HEK293 (cell line): ENCODE results near the gene SWT1.

Experiments used
- CTCF ChIA-PET: fragments of 350-600 bp; formaldehyde crosslinking; extraction: SDS; loops from one replicate; lab custom pipeline; 2021; ENCODE audit warnings: antibody characterized with exemption; lab: Yijun Ruan, JAX
- POLR2A ChIA-PET: fragments of 300-600 bp; formaldehyde crosslinking; extraction: SDS; loops from one replicate; lab custom pipeline; 2020; ENCODE audit warnings: antibody characterized with exemption, inconsistent platforms; lab: Yijun Ruan, JAX
- H3K27ac ChIP-seq: fragments of 200-500 bp; sonication (Bioruptor generic); 2 replicates; pipeline ENCODE4 v1.5.1; 2014; ENCODE audit warnings: low read depth, low read length, control low read depth, inconsistent platforms; ENCODE audit errors: extremely low read depth
- H3K36me3 ChIP-seq, 2 experiments: fragments of 200-500 bp in 1 of 2; sonication (Bioruptor generic) in 1 of 2; 1 replicate in 1 of 2; 2 replicates in 1 of 2; pipeline ENCODE4 v1.5.1; 2014 to 2017; ENCODE audit warnings: inconsistent platforms in 2 of 2, low read length in 2 of 2; ENCODE audit not compliant: control insufficient read depth in 2 of 2, insufficient read depth in 1 of 2
- H3K4me1 ChIP-seq: fragments of 200-500 bp; sonication (Bioruptor generic); 2 replicates; pipeline ENCODE4 v1.5.1; 2014; ENCODE audit warnings: mild to moderate bottlenecking, low read length, inconsistent platforms; ENCODE audit not compliant: control insufficient read depth, insufficient read depth
- H3K4me3 ChIP-seq: 2 replicates; pipeline ENCODE4 v1.5.1; 2011; ENCODE audit warnings: low read depth, mild to moderate bottlenecking, control low read depth, low read length, moderate library complexity
- H3K9me3 ChIP-seq: fragments of 200-500 bp; sonication (Bioruptor generic); 2 replicates; pipeline ENCODE4 v1.5.1; 2014; ENCODE audit warnings: low read depth, low read length, inconsistent platforms; ENCODE audit not compliant: control insufficient read depth, insufficient read depth
- KLF16 ChIP-seq: fragments of 450-650 bp; formaldehyde crosslinking; IDR thresholded peaks from 2 replicates; pipeline ENCODE4 v1.5.1; 2017; ENCODE audit warnings: missing biosample characterization, missing genetic modification characterization
- YY2 ChIP-seq: fragments of 450-650 bp; formaldehyde crosslinking; IDR thresholded peaks from 2 replicates; pipeline ENCODE4 v1.5.1; 2016; ENCODE audit warnings: missing biosample characterization, missing genetic modification characterization
- ZNF132 ChIP-seq: fragments of 450-650 bp; formaldehyde crosslinking; IDR thresholded peaks from 2 replicates; pipeline ENCODE4 v1.5.1; 2017; ENCODE audit warnings: missing biosample characterization, missing genetic modification characterization, borderline replicate concordance
- ZNF174 ChIP-seq: fragments of 450-650 bp; formaldehyde crosslinking; IDR thresholded peaks from 2 replicates; pipeline ENCODE4 v1.5.0; 2017; ENCODE audit warnings: missing biosample characterization, mild to moderate bottlenecking, missing genetic modification characterization
- ZNF266 ChIP-seq: fragments of 450-650 bp; formaldehyde crosslinking; IDR thresholded peaks from 2 replicates; pipeline ENCODE4 v1.5.1; 2016; ENCODE audit warnings: missing biosample characterization, missing genetic modification characterization, low read depth
- ZNF623 ChIP-seq: fragments of 450-650 bp; formaldehyde crosslinking; IDR thresholded peaks from 2 replicates; pipeline ENCODE4 v1.5.1; 2016; ENCODE audit warnings: missing biosample characterization, missing genetic modification characterization
- ZNF747 ChIP-seq: fragments of 450-650 bp; formaldehyde crosslinking; IDR thresholded peaks from 2 replicates; pipeline ENCODE4 v1.5.1; 2016; ENCODE audit warnings: missing biosample characterization, missing genetic modification characterization
- ZNF791 ChIP-seq: fragments of 450-650 bp; formaldehyde crosslinking; IDR thresholded peaks from 2 replicates; pipeline ENCODE4 v1.5.1; 2016; ENCODE audit warnings: missing biosample characterization, missing genetic modification characterization
- TF ChIP-seq, protein P1 (sequence below): fragments of 450-650 bp; formaldehyde crosslinking; IDR thresholded peaks from 2 replicates; pipeline ENCODE4 v1.5.0; 2017; ENCODE audit warnings: missing biosample characterization, missing genetic modification characterization, borderline replicate concordance
- TF ChIP-seq, protein P2 (sequence below): fragments of 450-650 bp; formaldehyde crosslinking; IDR thresholded peaks from 2 replicates; pipeline ENCODE4 v1.5.1; 2016; ENCODE audit warnings: missing biosample characterization, missing genetic modification characterization
- TF ChIP-seq, protein P3 (sequence below): fragments of 450-650 bp; formaldehyde crosslinking; IDR thresholded peaks from 2 replicates; pipeline ENCODE4 v1.5.1; 2017; ENCODE audit warnings: missing biosample characterization, missing genetic modification characterization
- TF ChIP-seq, protein P4 (sequence below): fragments of 450-650 bp; formaldehyde crosslinking; IDR thresholded peaks from 2 replicates; pipeline ENCODE4 v1.5.1; 2017; ENCODE audit warnings: missing biosample characterization, missing genetic modification characterization
- TF ChIP-seq, protein P5 (sequence below): fragments of 450-650 bp; formaldehyde crosslinking; IDR thresholded peaks from 2 replicates; pipeline ENCODE4 v1.5.1; 2017; ENCODE audit warnings: missing biosample characterization, missing genetic modification characterization
- TF ChIP-seq, protein P6 (sequence below): fragments of 450-650 bp; formaldehyde crosslinking; IDR thresholded peaks from 2 replicates; pipeline ENCODE4 v1.5.1; 2016; ENCODE audit warnings: missing biosample characterization, missing genetic modification characterization
- TF ChIP-seq, protein P7 (sequence below): fragments of 450-650 bp; formaldehyde crosslinking; IDR thresholded peaks from 2 replicates; pipeline ENCODE4 v1.5.1; 2016; ENCODE audit warnings: missing biosample characterization, missing genetic modification characterization
- TF ChIP-seq, protein P8 (sequence below): fragments of 450-650 bp; formaldehyde crosslinking; IDR thresholded peaks from 2 replicates; pipeline ENCODE4 v1.5.1; 2017; ENCODE audit warnings: missing biosample characterization, missing genetic modification characterization

The SWT1 gene

DNA sequence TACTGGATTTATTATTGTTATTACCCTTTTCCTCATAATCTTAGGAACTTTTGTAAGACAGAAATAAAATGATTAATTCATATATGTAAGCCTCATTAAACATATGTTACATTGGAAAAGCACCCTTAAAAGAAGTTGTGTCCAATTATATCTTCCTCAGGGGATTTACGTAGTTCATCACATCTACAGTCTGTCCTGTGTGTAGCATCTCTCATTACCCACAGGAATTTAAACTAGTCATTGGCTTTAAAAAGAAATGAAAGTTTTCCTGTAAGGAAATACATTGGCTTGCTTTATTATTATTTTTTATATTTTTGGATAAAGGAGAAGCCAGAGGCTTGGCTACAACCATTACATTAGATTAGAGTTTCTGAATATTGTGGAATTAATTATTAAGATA is 56.1 kb downstream of the SWT1 start:
- POLR2A ChIA-PET = no interaction called here
- Histone ChIP-seq H3K36me3 (no peaks in the 10 kb centered on the region), H3K9me3 (no peaks in the 10 kb centered on the region), H3K4me3 (no peak overlapping the region), H3K27ac (no peak overlapping the region)
- CTCF ChIA-PET = interaction anchor here (0.7 kb wide), 1 partner anchor 714 kb away, joined by 3 read pairs; no protein-coding TSS in a partner anchor
- no peak for TF ChIP-seq ZNF174 (tag by site-specific recombination)
- TF ChIP-seq, protein P1, sequence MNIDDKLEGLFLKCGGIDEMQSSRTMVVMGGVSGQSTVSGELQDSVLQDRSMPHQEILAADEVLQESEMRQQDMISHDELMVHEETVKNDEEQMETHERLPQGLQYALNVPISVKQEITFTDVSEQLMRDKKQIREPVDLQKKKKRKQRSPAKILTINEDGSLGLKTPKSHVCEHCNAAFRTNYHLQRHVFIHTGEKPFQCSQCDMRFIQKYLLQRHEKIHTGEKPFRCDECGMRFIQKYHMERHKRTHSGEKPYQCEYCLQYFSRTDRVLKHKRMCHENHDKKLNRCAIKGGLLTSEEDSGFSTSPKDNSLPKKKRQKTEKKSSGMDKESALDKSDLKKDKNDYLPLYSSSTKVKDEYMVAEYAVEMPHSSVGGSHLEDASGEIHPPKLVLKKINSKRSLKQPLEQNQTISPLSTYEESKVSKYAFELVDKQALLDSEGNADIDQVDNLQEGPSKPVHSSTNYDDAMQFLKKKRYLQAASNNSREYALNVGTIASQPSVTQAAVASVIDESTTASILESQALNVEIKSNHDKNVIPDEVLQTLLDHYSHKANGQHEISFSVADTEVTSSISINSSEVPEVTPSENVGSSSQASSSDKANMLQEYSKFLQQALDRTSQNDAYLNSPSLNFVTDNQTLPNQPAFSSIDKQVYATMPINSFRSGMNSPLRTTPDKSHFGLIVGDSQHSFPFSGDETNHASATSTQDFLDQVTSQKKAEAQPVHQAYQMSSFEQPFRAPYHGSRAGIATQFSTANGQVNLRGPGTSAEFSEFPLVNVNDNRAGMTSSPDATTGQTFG (tag by site-specific recombination) = no peak
- TF ChIP-seq, protein P2, sequence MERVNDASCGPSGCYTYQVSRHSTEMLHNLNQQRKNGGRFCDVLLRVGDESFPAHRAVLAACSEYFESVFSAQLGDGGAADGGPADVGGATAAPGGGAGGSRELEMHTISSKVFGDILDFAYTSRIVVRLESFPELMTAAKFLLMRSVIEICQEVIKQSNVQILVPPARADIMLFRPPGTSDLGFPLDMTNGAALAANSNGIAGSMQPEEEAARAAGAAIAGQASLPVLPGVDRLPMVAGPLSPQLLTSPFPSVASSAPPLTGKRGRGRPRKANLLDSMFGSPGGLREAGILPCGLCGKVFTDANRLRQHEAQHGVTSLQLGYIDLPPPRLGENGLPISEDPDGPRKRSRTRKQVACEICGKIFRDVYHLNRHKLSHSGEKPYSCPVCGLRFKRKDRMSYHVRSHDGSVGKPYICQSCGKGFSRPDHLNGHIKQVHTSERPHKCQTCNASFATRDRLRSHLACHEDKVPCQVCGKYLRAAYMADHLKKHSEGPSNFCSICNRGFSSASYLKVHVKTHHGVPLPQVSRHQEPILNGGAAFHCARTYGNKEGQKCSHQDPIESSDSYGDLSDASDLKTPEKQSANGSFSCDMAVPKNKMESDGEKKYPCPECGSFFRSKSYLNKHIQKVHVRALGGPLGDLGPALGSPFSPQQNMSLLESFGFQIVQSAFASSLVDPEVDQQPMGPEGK (tag by site-specific recombination) = no peak
- TF ChIP-seq ZNF747 (tag by site-specific recombination) = no peak
- TF ChIP-seq, protein P3, sequence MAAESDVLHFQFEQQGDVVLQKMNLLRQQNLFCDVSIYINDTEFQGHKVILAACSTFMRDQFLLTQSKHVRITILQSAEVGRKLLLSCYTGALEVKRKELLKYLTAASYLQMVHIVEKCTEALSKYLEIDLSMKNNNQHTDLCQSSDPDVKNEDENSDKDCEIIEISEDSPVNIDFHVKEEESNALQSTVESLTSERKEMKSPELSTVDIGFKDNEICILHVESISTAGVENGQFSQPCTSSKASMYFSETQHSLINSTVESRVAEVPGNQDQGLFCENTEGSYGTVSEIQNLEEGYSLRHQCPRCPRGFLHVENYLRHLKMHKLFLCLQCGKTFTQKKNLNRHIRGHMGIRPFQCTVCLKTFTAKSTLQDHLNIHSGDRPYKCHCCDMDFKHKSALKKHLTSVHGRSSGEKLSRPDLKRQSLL (tag by site-specific recombination) = no peak
- no peak for TF ChIP-seq YY2 (tag by site-specific recombination)
- no peak for TF ChIP-seq ZNF623 (tag by site-specific recombination)
- TF ChIP-seq ZNF266 = no peak
- TF ChIP-seq, protein P4, sequence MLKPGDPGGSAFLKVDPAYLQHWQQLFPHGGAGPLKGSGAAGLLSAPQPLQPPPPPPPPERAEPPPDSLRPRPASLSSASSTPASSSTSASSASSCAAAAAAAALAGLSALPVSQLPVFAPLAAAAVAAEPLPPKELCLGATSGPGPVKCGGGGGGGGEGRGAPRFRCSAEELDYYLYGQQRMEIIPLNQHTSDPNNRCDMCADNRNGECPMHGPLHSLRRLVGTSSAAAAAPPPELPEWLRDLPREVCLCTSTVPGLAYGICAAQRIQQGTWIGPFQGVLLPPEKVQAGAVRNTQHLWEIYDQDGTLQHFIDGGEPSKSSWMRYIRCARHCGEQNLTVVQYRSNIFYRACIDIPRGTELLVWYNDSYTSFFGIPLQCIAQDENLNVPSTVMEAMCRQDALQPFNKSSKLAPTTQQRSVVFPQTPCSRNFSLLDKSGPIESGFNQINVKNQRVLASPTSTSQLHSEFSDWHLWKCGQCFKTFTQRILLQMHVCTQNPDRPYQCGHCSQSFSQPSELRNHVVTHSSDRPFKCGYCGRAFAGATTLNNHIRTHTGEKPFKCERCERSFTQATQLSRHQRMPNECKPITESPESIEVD (tag by site-specific recombination) = no peak
- TF ChIP-seq, protein P5, sequence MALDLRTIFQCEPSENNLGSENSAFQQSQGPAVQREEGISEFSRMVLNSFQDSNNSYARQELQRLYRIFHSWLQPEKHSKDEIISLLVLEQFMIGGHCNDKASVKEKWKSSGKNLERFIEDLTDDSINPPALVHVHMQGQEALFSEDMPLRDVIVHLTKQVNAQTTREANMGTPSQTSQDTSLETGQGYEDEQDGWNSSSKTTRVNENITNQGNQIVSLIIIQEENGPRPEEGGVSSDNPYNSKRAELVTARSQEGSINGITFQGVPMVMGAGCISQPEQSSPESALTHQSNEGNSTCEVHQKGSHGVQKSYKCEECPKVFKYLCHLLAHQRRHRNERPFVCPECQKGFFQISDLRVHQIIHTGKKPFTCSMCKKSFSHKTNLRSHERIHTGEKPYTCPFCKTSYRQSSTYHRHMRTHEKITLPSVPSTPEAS (tag by site-specific recombination) = no peak
- TF ChIP-seq, protein P6, sequence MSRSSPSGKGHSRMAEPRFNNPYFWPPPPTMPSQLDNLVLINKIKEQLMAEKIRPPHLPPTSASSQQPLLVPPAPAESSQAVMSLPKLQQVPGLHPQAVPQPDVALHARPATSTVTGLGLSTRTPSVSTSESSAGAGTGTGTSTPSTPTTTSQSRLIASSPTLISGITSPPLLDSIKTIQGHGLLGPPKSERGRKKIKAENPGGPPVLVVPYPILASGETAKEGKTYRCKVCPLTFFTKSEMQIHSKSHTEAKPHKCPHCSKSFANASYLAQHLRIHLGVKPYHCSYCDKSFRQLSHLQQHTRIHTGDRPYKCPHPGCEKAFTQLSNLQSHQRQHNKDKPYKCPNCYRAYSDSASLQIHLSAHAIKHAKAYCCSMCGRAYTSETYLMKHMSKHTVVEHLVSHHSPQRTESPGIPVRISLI = no peak
- no peak for TF ChIP-seq ZNF132
- TF ChIP-seq, protein P7, sequence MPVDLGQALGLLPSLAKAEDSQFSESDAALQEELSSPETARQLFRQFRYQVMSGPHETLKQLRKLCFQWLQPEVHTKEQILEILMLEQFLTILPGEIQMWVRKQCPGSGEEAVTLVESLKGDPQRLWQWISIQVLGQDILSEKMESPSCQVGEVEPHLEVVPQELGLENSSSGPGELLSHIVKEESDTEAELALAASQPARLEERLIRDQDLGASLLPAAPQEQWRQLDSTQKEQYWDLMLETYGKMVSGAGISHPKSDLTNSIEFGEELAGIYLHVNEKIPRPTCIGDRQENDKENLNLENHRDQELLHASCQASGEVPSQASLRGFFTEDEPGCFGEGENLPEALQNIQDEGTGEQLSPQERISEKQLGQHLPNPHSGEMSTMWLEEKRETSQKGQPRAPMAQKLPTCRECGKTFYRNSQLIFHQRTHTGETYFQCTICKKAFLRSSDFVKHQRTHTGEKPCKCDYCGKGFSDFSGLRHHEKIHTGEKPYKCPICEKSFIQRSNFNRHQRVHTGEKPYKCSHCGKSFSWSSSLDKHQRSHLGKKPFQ (tag by site-specific recombination) = no peak
- TF ChIP-seq, protein P8, sequence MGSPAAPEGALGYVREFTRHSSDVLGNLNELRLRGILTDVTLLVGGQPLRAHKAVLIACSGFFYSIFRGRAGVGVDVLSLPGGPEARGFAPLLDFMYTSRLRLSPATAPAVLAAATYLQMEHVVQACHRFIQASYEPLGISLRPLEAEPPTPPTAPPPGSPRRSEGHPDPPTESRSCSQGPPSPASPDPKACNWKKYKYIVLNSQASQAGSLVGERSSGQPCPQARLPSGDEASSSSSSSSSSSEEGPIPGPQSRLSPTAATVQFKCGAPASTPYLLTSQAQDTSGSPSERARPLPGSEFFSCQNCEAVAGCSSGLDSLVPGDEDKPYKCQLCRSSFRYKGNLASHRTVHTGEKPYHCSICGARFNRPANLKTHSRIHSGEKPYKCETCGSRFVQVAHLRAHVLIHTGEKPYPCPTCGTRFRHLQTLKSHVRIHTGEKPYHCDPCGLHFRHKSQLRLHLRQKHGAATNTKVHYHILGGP = no peak
- no peak for TF ChIP-seq ZNF791 (tag by site-specific recombination)
- no peak for TF ChIP-seq KLF16 (tag by site-specific recombination)
- TF ChIP-seq, all 188 proteins: peak for 0
- no peaks in the 10 kb centered on the region for H3K4me1 ChIP-seq
